Measurements from ENCODE around the gene PDE4B.

GRCh38 chr1:66132324-66132723, 339.6 kb downstream of the PDE4B start:
- TF ChIP-seq RAD21 (CRISPR knock-in tag; conservative IDR thresholded peaks at IDR 0.05 in 1 of 2, IDR thresholded peaks at IDR 0.05 in 1 of 2) (no peak), L3MBTL2 (IDR thresholded peaks at IDR 0.05) (no peak), CTCF (IDR thresholded peaks at IDR 0.05 in 2 of 3, conservative IDR thresholded peaks at IDR 0.05 in 1 of 3; ENCODE audit: insufficient read depth in 2 of 3, low read depth in 1 of 3, low read length in 3 of 3) (no peak), HDAC1 (IDR thresholded peaks at IDR 0.05) (no peak), MCM2 (IDR thresholded peaks at IDR 0.05; ENCODE audit: low read depth) (no peak), KLF16 (IDR thresholded peaks at IDR 0.05) (no peak), ELK1 (CRISPR knock-in tag; IDR thresholded peaks at IDR 0.05) (no peak)
